PFSK-1 (cell line): ENCODE measurements around the gene DHCR7.

ENCODE experiments used
- FOXP2 ChIP-seq: optimal IDR thresholded peaks from 2 replicates; pipeline ENCODE3; 2011; ENCODE audit warnings: borderline replicate concordance, control low read depth, inconsistent platforms; ENCODE audit not compliant: insufficient read depth; ENCODE audit errors: extremely low read length, extremely low read depth
- POLR2AphosphoS5 ChIP-seq: IDR thresholded peaks from 2 replicates; pipeline ENCODE4 v1.6.1; 2012; ENCODE audit warnings: low read depth, mild to moderate bottlenecking, control low read depth, low read length, moderate library complexity
- REST ChIP-seq, 2 experiments: IDR thresholded peaks; 2 replicates each; pipeline versions ENCODE4 v1.6.1 to v1.8.0; 2011 to 2012; ENCODE audit warnings: low read depth in 2 of 2, low read length in 2 of 2, control low read depth in 1 of 2, inconsistent platforms in 1 of 2, mild to moderate bottlenecking in 1 of 2, moderate library complexity in 1 of 2; ENCODE audit not compliant: insufficient read depth in 1 of 2
- SIN3A ChIP-seq: IDR thresholded peaks from 2 replicates; pipeline ENCODE4 v1.6.1; 2012; ENCODE audit warnings: mild to moderate bottlenecking, low read length, moderate library complexity, borderline replicate concordance; ENCODE audit not compliant: insufficient read depth
- TAF1 ChIP-seq: IDR thresholded peaks from 2 replicates; pipeline ENCODE4 v1.6.1; 2012; ENCODE audit warnings: low read length, control low read depth, borderline replicate concordance; ENCODE audit not compliant: insufficient read depth

The DHCR7 gene

GRCh38 chr11:71459767-71460320 lies 11.7 kb upstream of the DHCR7 start:
- TF ChIP-seq POLR2AphosphoS5 (no peak), REST (IDR thresholded peaks at IDR 0.05; ENCODE audit: insufficient read depth in 1 of 2, low read depth in 2 of 2, low read length in 2 of 2) (no peak), TAF1 (no peak), SIN3A (no peak), FOXP2 (no peak)

GRCh38 chr11:71459076-71459766 lies 11.0 kb upstream of the DHCR7 start:
- no peak for TF ChIP-seq REST (IDR thresholded peaks at IDR 0.05; ENCODE audit: insufficient read depth in 1 of 2, low read depth in 2 of 2, low read length in 2 of 2)
- TF ChIP-seq TAF1, result no peak
- no peak for TF ChIP-seq POLR2AphosphoS5
- TF ChIP-seq FOXP2, result no peak
- TF ChIP-seq SIN3A, result no peak

GRCh38 chr11:71458146-71459070 lies 10.2 kb upstream of the DHCR7 start:
- TF ChIP-seq REST (IDR thresholded peaks at IDR 0.05; ENCODE audit: insufficient read depth in 1 of 2, low read depth in 2 of 2, low read length in 2 of 2) (no peak), TAF1 (no peak), SIN3A (no peak), FOXP2 (no peak), POLR2AphosphoS5 (no peak)

GRCh38 chr11:71456831-71457230 lies 8.6 kb upstream of the DHCR7 start:
- no peak for TF ChIP-seq FOXP2
- no peak for TF ChIP-seq REST (IDR thresholded peaks at IDR 0.05; ENCODE audit: insufficient read depth in 1 of 2, low read depth in 2 of 2, low read length in 2 of 2)
- TF ChIP-seq SIN3A, result no peak
- TF ChIP-seq TAF1, result no peak
- no peak for TF ChIP-seq POLR2AphosphoS5
